Endodermal cell (in vitro differentiated cells): ENCODE results near the gene ACTG2. TPM values are rescaled to one million over a fixed set of nuclear protein-coding genes. Genes with fewer than 3 reads are reported as not detected.

Experiments used
- DNase-seq: peaks from one replicate; pipeline ENCODE4 v3.0.0-alpha.2; 2017
- H3K27ac ChIP-seq: 2 replicates; pipeline ENCODE4 v1.5.1; 2013; ENCODE audit warnings: mild to moderate bottlenecking, low read depth, low read length, moderate library complexity
- H3K27me3 ChIP-seq: 2 replicates; pipeline ENCODE4 v1.6.1; 2013; ENCODE audit warnings: mild to moderate bottlenecking, low read length, moderate library complexity; ENCODE audit not compliant: insufficient read depth, control insufficient read depth, poor library complexity, severe bottlenecking
- H3K36me3 ChIP-seq: 2 replicates; pipeline ENCODE4 v1.7.0; 2013; ENCODE audit warnings: mild to moderate bottlenecking, low read length, moderate library complexity; ENCODE audit not compliant: control insufficient read depth, insufficient read depth
- H3K4me1 ChIP-seq: one replicate; pipeline ENCODE4 v1.7.0; 2013; ENCODE audit warnings: low read length; ENCODE audit not compliant: control insufficient read depth, insufficient read depth
- H3K4me3 ChIP-seq: 2 replicates; pipeline ENCODE4 v1.5.1; 2013; ENCODE audit warnings: mild to moderate bottlenecking, low read length, moderate library complexity
- H3K9ac ChIP-seq: 2 replicates; pipeline ENCODE4 v1.6.1; 2013; ENCODE audit warnings: mild to moderate bottlenecking, low read length, moderate library complexity; ENCODE audit not compliant: poor library complexity, severe bottlenecking; ENCODE audit errors: extremely low read depth
- H3K9me3 ChIP-seq: 2 replicates; pipeline ENCODE4 v1.6.1; 2013; ENCODE audit warnings: mild to moderate bottlenecking, low read length, moderate library complexity; ENCODE audit not compliant: control insufficient read depth
- H3K27ac Mint-ChIP-seq: 2 replicates; pipeline ENCODE4 v1.8.0; 2020; ENCODE audit warnings: mixed read lengths
- H3K27me3 Mint-ChIP-seq: 2 replicates; pipeline ENCODE4 v1.8.0; 2021; ENCODE audit warnings: mild to moderate bottlenecking, mixed read lengths; ENCODE audit not compliant: insufficient read depth
- H3K36me3 Mint-ChIP-seq: 2 replicates; pipeline ENCODE4 v1.8.0; 2020; ENCODE audit warnings: low read depth, mixed read lengths
- H3K4me1 Mint-ChIP-seq: 2 replicates; pipeline ENCODE4 v1.8.0; 2020; ENCODE audit warnings: mixed read lengths
- H3K4me3 Mint-ChIP-seq: 2 replicates; pipeline ENCODE4 v1.8.0; 2020; ENCODE audit warnings: mild to moderate bottlenecking, moderate library complexity, mixed read lengths
- H3K9me3 Mint-ChIP-seq: 2 replicates; pipeline ENCODE4 v1.8.0; 2020; ENCODE audit warnings: mild to moderate bottlenecking, mixed read lengths
- WGBS, 2 experiments: methylation state at CpG; one replicate each; pipeline versions ENCODE4 v1.1.5 to v1.1.7; 2013; ENCODE audit warnings: missing lambda C conversion rate in 2 of 2, mixed read lengths in 1 of 2; ENCODE audit not compliant: insufficient coverage in 1 of 2, insufficient read length in 1 of 2; 5-methylcytosine and 5-hydroxymethylcytosine counted together
- total RNA-seq, 2 donors: library from RNA; stranded (reverse); fragmentation: NEBNext Ultra II Directional in 1 of 2; extraction: Animal tissue kit (Norgen Biotek cat#: 25700) in 1 of 2; gene quantifications; 2 replicates in 1 of 2; 3 replicates in 1 of 2; pipeline ENCODE4 v1.2.1, GENCODE V29; 2021
- TF ChIP-seq, protein P1 (sequence below): fragments of 200-600 bp; sonication (generic); conservative IDR thresholded peaks from 2 replicates; pipeline ENCODE4 v1.5.0; 2021; ENCODE audit warnings: antibody characterized with exemption, mild to moderate bottlenecking

The ACTG2 gene
- total RNA-seq, 2 donors from 2014 or later: 1.5 to 1.6 TPM

DNA sequence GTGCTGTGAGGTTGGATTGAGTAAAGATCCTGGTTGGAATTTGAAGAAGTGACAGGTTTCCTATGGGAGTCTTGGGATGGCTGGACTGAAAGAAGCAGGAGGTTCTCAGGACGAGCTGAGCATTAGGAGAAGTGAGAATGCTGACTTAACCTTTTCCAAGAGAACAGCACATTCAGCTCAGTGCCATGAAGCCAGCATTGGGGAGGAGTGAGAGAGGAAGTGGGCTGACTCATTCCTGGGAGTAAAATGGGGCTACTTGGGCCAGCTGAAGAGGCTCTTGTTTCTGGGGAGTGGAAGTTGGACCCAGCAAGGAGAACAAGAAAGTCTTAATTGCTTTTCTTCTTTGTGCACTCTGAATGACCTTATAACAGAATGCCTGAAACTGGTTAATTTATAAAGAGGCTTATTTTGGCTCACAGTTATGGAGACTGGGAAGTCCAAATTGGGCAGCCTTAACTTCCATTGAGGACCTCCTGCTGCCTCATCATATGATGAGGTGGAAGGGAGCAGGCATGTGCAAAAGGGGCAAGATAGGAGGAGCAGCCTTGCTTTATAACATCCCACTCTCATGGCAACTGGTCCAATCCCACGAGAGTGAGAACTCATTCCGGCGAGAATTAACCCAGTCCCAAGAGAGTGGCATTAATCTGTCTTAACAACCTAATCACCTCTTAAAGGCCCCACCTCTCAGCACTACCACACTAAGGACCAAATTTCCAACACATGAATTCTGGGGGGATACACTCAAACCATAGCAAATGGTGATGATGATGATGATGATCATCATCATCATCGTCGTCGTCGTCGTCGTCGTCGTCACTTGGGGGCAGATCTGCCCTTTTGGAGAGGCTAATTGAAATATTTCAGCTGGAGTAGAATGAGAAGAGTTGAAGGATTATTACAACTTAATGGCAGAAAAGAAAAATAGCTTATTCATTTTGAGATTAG is 60.0 kb downstream of the ACTG2 start:
- TF ChIP-seq, protein P1, sequence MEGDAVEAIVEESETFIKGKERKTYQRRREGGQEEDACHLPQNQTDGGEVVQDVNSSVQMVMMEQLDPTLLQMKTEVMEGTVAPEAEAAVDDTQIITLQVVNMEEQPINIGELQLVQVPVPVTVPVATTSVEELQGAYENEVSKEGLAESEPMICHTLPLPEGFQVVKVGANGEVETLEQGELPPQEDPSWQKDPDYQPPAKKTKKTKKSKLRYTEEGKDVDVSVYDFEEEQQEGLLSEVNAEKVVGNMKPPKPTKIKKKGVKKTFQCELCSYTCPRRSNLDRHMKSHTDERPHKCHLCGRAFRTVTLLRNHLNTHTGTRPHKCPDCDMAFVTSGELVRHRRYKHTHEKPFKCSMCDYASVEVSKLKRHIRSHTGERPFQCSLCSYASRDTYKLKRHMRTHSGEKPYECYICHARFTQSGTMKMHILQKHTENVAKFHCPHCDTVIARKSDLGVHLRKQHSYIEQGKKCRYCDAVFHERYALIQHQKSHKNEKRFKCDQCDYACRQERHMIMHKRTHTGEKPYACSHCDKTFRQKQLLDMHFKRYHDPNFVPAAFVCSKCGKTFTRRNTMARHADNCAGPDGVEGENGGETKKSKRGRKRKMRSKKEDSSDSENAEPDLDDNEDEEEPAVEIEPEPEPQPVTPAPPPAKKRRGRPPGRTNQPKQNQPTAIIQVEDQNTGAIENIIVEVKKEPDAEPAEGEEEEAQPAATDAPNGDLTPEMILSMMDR: no peak
- no peak overlapping the region for H3K27ac ChIP-seq
- Mint-ChIP-seq H3K4me3 (no peak overlapping the region), H3K9me3 (no peaks in the 10 kb centered on the region), H3K4me1 (peaks cover 8% of the 10 kb centered on the region), H3K27me3 (no peaks in the 10 kb centered on the region), H3K36me3 (peaks cover 63% of the 10 kb centered on the region), H3K27ac (no peak overlapping the region)
- no peak overlapping the region for H3K4me3 ChIP-seq
- H3K36me3 ChIP-seq: peaks cover 82% of the 10 kb centered on the region
- H3K4me1 ChIP-seq: no peaks in the 10 kb centered on the region
- H3K9me3 ChIP-seq: no peaks in the 10 kb centered on the region
- DNase-seq: no peak
- H3K9ac ChIP-seq: no peak overlapping the region
- WGBS, 2 experiments: 85 to 95% methylated on average over 4 to 12 of the region's 12 CpGs
- no peaks in the 10 kb centered on the region for H3K27me3 ChIP-seq

DNA sequence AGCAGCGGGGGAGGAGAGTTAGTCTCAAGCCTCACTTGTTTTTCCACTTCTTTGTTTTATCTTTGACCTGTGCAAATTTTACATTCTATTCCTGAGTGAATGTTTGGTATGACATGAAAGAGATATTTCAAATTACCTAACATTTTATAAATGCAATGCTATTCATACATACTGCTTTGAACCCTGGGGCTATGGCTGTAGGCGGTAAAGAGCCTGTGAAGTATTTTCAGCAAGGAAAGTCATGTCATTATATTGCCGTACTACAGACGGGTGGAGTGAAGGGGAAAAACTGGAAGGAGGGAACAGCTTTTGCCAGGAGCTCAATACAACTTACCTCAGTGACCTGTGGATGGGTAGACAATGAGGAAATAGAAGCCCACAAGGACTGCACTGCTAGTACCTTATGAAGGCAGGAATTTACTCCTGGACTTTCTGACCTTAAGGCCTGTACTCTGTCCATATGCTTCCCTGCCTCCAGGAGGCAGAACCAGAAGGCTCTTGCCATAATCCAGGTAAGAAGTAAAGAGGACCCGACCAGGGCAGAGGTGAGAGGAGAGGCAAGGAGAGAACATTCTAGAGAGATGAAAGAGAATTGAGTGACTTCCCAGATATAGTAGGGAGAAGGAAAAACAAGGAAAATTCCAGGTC is 63.5 kb downstream of the ACTG2 start:
- Mint-ChIP-seq H3K4me1 (peaks cover 29% of the 10 kb centered on the region), H3K36me3 (peaks cover 65% of the 10 kb centered on the region)
- WGBS, 2 experiments: 95 to 96% methylated on average over 4 to 5 of the region's 5 CpGs

GRCh38 chr2:73961274-73961673 is 68.5 kb downstream of the ACTG2 start:
- Histone ChIP-seq H3K9me3 (peaks cover 8% of the 10 kb centered on the region), H3K36me3 (peaks cover 24% of the 10 kb centered on the region), H3K27ac (no peak overlapping the region), H3K4me1 (peaks cover 4% of the 10 kb centered on the region), H3K9ac (no peak overlapping the region), H3K27me3 (no peaks in the 10 kb centered on the region), H3K4me3 (no peak overlapping the region)
- peaks cover 29% of the 10 kb centered on the region for H3K4me1 Mint-ChIP-seq
- 94 to 100% methylated on average over 2 to 4 of the region's 4 CpGs for WGBS, 2 experiments
- no peaks in the 10 kb centered on the region for H3K27me3 Mint-ChIP-seq
- peaks cover 34% of the 10 kb centered on the region for H3K36me3 Mint-ChIP-seq
- no peak for DNase-seq
- no peak overlapping the region for H3K4me3 Mint-ChIP-seq
- H3K9me3 Mint-ChIP-seq: peaks cover 5% of the 10 kb centered on the region
- no peak overlapping the region for H3K27ac Mint-ChIP-seq
- TF ChIP-seq, protein P1: no peak

More for the DNA sequence above, 63.5 kb downstream of the ACTG2 start:
- Mint-ChIP-seq H3K9me3 (no peaks in the 10 kb centered on the region), H3K4me3 (no peak overlapping the region), H3K27ac (no peak overlapping the region), H3K27me3 (no peaks in the 10 kb centered on the region)
- no peak overlapping the region for H3K9ac ChIP-seq
- no peak overlapping the region for H3K27ac ChIP-seq
- H3K4me3 ChIP-seq: no peak overlapping the region
- H3K4me1 ChIP-seq: peaks cover 4% of the 10 kb centered on the region
- H3K36me3 ChIP-seq: peaks cover 66% of the 10 kb centered on the region
- H3K27me3 ChIP-seq: no peaks in the 10 kb centered on the region
- H3K9me3 ChIP-seq: no peaks in the 10 kb centered on the region
- DNase-seq: no peak
- TF ChIP-seq, protein P1: peak; percentile 55
